HG03439 (cell line): ENCODE results near the gene SPATA2.
"Not testable (repeated sequence)": the region's sequence is repeated elsewhere in the genome, so short reads cannot be mapped to it uniquely, and the experiment has no call there.

Experiments
- ATAC-seq: cut with Tn5 transposase; IDR thresholded peaks from one replicate; pipeline ENCODE4 v1.9.1; 2021; ENCODE audit warnings: mild to moderate bottlenecking, moderate library complexity; ENCODE audit not compliant: unreplicated experiment

SPATA2 gene

DNA sequence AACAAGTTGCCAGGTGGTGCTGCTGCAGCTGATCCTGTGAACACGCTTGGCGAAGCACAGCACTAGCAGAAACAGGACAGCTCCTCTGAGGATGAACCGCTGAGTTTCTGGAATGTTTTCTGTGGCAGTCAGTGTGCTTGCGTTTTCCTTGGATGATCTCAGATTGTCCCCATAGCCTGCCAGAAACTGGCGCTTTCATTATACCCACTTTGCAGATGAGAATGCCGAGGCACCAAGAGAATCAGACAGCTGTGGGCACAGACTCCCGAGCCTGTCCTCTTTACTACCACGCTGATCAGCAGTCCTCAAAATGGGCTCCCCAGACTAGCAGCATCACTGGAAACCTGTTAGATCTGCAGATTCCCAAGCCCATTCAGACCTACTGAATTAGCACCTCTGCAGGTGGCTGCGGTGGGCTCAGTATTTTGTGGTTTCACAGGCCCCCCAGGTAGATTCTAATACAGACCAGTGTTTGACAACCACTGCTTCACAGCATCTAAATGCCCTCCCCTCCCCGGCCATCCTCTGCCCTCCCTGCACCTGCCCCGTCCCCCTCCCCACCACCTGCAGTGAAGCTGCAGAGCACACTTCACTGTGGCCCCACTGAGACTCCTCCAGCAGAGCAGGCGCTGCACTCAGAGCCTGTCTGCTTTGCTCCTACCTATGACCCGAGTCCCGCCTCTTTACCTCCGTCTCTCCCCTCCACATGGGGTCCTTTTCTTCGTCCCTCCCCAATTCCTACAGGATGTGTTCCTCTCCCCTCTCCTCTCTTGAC lies 29.6 kb downstream of the SPATA2 start:
- ATAC-seq: no peak

DNA sequence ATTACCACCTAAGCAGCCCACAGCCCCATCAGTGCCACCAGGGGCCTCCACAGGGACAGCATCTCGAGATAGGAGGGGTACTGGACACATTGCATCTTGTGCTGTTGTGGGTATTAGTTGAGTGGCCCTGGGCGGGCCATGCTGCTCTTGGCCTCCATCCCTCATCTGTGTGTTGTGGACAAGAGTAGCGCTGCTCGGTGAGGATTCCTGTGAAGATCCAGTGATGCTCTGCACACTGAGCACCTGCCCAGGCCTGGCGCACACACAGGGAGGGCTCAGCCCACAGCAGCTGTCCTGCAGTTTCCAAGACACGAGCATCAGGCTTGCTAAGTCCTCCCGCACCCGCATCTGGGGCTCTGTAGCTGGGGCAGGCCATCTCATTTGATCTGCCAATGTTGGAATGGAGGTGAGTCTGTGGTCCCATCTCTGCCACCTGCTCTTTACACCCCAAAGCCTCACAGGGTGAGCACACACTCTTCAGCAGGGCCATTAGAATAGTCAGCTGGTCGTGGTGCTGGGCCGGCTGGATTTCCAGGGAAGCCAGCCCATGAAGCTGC lies 32.0 kb downstream of the SPATA2 start:
- no peak for ATAC-seq

DNA sequence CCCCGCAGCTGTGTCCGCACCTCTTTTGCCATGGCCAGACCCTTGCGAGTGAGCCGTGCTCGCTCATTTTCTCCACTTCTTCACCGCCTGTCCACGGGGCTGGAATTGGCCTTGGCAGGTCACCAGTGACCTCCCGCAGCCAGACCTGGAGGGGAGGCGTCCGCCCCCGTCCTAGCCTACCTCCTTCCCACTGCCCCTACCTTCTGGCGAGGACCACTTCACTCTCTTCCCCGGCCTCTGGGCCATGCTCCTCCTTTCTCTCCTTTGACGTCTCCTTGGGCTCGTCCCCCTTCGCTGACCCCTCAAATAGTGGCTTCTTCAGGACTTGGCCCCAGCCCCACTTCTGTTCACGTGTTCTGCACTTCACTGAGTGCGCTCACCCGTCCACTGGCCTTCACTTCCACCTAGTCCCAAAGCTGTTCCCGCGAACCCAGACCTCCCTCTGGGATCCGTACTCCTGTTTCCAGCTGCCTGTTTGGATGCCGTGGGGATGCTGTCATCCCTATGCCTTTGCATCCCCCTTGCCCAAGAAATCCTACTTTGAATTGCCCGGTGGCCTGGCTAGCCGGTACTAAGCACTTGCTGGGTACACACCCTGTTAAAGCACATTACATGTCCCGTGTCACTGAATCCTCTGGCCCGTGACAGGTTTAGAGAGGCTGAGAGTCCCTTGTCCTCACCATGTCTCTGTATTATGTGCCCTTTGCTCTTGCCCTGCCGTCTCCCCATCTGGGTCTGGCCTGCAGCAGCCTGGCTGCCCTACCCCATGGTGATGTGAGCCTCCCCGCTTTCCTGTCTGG lies 33.0 kb downstream of the SPATA2 start:
- no peak for ATAC-seq

DNA sequence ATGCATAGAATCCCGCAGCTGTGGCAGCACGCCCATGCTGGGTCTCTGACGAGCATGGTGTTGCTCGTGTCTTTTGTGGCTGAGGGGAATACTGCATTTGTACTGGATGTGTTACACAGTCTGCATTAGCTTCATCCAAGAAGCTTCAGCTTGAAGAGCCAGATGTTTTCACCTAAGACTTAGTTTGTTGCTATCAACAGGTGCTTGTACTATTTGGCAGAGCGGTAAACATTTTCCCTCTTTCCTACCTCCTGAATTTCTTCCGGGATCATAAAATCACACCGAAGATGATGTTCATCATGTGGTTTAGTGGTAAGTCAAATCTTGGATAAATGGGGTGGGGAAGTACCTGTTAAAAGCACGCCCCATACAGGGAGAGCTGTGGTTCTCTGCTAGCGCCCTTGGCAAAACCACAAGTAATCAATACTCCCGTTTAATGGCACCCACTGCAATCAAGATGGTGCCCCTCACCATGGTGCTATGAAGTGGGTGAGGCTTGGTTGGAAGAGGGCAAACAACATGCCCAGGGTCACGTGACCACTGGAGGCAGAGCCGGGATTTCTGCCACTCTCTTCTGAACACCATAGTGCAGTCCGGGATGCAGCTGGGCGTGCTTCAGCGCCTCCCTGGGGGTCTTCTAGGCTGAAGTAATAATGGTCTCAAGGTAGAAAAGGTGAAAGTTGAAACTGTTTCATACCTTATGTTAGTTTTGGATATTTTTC lies 34.4 kb downstream of the SPATA2 start:
- no peak for ATAC-seq

DNA sequence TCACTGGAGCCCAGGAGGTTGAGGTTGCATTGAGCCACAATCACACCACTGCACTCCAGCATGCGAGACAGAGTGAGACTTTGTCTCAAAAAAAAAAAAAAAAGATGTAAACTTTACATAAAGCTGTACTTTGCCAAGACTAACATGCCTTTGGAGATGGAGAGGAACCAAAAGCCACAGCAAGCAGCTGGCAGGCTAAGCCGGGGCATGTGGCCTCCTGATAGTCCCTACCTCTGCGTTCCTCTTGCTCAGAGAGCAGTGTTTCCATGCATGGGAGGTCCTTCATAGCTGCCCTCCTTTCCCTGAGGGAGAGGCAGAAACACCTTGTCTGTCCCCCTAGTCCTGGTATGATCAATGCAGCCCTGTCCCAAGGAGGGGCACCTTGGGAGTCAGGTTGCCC lies 35.2 kb downstream of the SPATA2 start:
- no peak for ATAC-seq

DNA sequence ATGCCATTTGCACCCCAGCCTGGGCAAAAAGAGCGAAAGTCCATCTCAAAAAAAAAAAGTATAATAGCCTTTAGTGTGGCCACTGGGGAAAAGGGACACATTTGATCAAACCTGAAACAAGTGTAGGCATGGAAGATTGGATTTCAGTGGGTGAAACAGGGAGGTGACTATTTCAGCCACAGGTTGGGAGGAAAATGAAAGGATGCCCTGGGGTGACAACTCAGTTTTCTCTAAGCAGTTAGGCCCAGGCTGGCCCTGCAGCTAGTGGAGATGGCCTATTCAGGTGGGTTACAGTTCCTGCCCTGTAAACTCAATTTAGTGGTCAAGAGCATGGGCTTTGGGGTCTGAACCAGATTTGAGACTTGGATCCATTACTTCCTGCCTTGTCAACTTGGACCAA lies 36.4 kb downstream of the SPATA2 start:
- ATAC-seq: no peak

DNA sequence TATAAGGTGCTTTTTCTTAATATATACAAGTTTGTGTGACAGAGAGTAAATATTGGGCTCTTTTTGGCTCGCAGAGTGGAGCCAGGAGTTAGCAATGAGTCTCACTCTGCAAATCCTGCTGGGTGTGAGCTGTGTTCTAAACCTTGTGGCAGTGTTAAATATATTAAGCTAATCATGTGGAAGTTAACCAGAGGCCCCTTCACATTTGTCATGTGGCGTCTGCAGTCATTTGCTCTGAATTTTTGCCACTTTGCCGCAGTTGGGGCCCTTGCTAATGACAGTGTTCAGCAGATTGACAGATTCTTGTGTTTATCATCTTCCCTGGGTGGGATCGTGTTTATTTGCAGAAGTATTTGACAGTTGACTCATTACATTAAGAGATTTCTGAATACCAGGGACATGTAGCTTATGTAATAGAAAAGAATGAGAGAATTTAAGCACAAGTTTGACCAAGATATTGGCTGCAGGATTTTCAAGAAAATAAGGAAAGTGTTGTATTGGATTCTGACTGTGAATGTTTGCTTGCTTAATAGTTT lies 37.9 kb downstream of the SPATA2 start:
- no peak for ATAC-seq

DNA sequence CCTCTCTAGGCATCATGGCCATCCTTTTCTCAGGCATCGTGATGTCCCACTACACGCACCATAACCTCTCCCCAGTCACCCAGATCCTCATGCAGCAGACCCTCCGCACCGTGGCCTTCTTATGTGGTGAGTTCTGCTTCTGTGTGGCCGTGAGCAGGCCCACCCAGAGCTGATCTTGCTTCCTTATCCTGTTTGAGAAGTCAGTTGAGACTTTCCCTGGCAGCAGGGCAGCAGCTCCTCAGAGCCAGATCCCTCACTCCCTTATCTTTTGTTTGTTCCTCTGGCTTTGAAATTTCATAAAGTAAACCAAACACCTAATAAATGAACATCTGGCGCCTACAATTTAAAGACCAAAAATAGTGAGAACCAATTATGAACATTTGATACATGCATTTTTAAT lies 40.6 kb downstream of the SPATA2 start:
- no peak for ATAC-seq

DNA sequence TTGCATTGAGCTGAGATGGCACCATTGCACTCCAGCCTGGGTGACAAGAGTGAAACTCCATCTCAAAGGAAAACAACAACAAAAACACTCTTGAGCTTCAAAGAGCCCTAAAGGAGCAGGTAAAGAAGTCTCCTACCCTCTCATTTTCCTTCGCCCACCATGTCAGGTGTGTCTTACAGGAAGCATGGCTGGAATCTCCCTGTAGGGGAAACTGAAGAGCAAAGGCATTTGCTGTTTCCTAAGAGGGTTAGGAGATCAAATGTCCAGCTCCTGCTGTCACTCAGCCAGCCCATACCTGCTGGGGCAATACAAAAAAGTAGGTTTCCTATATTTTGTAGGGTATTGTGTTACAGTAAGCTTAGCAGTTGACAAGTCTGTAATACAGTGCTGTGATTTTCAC lies 43.3 kb downstream of the SPATA2 start:
- no peak for ATAC-seq

DNA sequence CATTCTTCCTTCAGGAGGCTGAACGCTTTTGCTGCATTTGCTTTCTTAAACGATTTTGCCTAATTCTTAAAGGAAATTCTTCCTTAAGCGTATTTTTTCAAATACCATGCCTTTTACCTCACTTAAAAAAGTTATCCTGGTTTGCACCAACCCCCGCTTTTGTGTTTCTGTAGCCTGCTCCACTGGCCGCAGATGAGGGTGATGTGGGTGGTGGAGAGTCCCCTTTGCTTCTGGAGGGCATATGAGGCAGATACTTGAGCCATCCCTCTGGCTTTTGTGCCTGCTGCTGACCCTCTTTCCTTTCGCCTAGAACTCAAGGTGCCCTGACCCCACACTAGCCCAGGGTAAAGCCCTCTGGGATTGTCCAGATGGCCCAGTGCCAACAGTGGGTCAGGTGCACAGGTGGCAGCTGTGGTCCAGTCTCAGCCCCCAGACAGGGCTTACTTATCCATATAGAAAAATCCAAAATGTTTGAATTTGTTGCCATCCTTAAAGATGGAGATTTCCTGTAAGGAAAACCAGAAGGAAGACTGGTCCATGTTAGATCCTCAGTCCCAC lies 43.9 kb downstream of the SPATA2 start:
- ATAC-seq: no peak

DNA sequence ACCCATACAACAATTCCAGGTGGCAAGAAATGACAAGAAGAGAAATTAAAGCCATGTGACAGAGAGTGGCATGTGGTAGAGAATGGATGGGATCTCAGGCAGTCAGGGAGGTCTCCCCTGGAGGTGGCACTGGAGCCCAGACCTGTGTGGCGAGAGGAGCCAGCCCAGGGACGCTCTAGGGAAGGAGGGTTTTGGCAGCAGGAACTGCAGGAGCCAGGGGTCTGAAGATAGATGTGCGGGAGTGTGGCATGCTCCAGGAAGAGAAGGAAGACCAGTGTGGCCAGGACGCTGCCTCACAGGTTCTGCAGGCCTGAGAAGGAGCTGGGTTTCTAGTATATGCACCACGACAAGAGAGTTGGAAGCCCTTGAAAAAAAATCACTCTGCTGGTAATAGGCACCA lies 45.1 kb downstream of the SPATA2 start:
- ATAC-seq: no peak

DNA sequence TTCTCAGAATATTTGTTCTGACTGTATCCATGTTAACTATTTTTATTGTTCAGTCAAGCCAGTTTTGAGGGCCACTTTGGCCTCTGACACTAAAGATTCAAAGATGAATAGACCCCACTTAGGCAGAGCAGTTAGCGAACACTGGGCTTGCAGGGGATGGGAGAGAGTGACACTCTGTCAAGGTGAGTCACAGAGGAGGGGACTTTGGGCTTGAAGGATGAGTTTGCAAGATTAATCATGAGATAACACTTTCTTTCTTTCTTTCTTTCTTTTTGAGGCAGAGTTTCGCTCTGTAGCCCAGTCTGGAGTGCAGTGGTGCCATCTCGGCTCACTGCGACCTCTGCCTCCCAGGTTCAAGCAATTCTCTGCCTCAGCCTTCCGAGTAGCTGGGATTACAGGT lies 46.4 kb downstream of the SPATA2 start:
- no peak for ATAC-seq

DNA sequence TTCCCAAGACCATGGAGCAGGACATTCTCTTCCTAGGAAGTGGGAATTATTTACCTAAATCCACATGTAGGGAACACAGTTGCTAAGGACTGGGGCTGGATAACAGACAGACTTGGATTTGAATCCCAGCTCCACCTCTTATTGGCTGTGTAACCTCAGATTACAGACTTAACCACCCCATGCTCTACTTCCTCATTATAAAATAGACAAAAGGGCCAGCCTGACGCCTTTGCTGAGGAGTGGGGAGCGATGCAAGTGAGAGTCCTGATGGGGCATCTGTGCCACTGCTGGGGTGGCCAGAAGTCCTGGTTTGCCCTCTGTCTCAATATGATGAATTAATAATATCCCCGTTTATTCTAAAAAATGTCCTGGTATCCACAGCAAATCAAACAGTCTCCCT lies 46.8 kb downstream of the SPATA2 start:
- no peak for ATAC-seq

DNA sequence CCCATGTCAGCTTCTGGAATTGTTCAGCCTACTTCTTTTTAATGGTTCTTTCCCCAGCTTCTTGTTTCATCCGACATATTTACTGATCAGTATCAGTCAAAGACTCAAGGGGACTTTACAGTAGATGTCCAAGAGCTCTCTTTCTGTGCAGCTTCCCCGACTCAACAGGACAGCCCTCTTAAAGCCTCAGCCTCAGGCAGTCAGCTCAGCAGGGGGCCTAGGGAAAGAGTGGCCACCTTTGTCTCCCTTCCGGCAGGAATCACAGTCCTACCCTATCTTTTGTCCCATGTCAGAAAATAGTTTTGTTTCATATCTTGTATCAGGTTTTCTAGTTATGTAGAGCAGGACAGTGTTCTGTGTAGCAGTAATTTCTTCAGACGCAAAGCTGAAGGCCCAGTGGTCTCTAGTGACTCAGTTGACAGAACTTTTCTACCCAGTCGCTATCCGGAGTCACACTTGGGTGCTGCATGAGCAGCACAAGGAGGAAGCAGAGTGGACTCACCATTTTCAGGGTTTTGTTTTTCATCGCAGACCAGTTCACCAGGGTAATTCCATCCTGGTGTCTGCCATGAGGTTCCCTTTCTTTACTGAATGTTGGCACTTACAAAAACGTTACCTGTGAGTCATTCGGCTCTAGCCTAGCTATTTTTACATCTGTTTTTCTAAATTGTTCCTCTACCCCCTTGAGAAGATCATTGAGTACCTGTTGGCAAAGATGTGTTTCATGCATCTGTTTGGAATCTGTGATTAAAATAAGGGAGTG lies 47.7 kb downstream of the SPATA2 start:
- no peak for ATAC-seq

DNA sequence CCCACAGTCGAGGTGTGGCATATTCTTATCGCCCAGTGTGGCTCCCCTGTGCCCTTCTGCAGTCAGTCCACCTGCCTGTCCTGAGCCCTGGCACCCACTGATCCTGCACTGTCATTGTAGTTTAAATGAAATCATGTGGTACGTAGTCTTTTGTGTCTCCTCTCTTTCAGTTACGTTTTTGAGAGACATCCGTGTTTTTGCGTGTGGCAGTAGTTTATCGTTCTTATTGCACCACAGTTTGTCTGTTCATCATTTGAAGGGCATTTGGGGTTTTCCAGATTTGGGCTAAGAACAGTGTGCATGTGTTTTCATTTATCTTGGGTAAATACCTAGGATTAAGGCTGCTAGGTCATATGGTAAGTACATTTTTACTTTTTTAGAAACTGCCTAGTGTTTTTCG lies 49.3 kb downstream of the SPATA2 start:
- ATAC-seq: no peak

DNA sequence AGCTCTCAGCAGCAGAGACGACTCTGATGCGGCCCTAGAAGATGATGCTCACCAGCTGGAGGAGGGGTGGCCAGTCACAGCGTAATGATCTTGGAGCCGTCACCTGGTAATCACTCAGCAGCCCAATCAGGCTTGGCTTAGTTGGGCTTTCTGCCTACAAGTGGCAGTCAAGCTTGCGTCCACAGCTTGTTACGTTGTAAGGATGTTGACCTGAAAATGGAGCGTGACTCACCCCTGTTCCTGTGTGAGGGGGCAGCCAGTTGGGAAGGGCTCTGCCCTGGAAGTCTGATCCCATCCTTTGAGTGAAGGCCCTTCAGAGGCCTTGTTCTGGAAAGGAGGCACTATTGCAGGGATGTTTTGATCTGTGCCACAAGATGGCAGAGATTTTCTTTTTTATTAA lies 49.8 kb downstream of the SPATA2 start:
- ATAC-seq: no peak

DNA sequence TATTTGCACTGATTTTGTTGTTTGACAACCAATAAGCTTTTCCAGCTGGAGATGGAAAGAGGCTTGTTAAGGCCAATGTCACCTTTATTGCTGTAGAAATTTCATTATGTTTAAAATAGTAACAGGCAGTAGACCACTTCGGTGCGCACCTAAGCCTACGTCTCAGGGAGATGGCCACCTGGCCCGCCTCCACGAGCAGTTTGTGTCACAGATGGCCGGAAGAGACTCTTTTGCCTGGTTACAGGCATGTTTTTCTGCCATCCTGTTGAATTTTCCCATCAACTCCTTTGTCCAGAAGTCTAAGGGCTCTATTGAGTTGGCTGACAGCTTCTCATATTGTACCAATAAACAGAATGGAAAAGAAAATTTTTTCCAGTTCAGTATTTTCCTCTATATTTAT lies 51.7 kb downstream of the SPATA2 start:
- no peak for ATAC-seq

DNA sequence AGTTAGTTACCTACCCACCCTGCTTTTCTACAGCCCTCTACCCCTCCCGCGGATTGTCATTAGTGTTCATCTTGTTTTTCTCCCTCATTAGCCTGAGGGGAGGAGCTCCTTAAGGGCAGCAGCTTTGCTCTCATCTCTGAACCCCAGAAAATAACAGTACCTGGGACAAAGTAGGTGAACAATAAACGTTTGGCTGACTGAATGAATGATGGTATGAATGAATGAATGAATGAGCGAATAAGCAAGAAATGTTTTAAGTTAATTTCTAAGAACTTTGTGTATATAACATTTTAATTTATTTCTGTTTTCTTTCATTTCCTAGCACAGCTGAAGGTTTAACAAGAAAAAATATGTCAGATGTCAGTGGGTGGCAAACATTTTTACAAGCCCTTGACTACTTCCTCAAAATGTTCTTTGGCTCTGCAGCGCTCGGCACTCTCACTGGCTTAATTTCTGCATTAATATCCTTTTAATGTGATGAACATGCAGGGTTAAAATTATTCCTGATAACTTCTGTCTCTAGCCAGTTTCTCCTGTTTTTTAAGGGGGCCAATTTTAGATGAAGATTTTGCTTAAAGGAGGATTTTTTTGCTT lies 52.6 kb downstream of the SPATA2 start:
- ATAC-seq: no peak

DNA sequence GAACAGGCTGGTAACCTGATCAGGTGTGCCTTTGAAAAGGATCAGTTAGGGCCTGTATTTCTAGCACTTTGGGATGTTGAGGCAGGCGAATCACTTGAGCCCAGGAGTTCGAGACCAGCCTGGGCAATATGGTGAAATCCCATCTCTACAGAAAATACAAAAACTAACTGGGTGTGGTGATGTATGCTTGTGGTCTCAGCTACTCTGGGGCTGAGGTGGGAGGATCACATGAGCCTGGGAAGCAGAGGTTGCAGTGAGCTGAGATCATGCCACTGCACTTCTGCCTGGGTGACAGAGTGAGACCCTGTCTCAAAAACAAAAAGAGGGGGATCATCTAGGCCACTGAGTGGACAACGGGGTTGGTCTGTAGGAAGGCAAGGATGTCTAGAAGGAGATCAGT lies 54.1 kb downstream of the SPATA2 start:
- ATAC-seq: not testable (repeated sequence)

DNA sequence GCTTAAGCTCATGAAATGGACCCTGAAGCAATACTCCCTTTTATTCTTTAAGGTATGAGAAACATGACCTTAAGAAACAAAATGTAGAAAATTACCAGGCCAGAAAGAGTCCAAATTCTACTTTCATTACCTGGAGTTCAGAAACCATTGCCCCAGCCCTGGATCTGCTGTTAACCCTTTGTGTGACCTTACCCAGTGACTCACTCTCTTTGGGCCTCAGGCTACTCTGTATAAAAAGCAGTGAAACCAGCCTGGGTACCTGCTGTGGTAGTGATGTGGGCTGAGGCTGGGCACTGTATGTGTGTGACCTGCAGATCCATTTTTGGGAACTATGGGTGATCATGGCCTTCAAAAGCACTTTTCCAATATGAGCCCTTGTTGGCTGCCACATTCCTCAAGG lies 55.5 kb downstream of the SPATA2 start:
- no peak for ATAC-seq
